KMS-11 (cell line): Measurements from ENCODE around the gene DCBLD1.

ENCODE experiments used
- H2AFZ ChIP-seq: fragments of 200-600 bp; sonication (generic); 2 replicates; pipeline ENCODE4 v1.6.1; 2016; ENCODE audit warnings: antibody characterized with exemption, mixed run types, low read depth
- H3K27ac ChIP-seq: fragments of 200-600 bp; sonication (generic); 2 replicates; pipeline ENCODE4 v1.6.1; 2016; ENCODE audit warnings: mild to moderate bottlenecking, mixed run types
- H3K27me3 ChIP-seq: fragments of 200-600 bp; sonication (generic); 2 replicates; pipeline ENCODE4 v1.6.1; 2017; ENCODE audit warnings: mild to moderate bottlenecking, low read depth, mixed run types, moderate library complexity; ENCODE audit not compliant: insufficient read depth
- H3K36me3 ChIP-seq: fragments of 200-600 bp; sonication (generic); 2 replicates; pipeline ENCODE4 v1.6.1; 2017; ENCODE audit warnings: mild to moderate bottlenecking, mixed run types; ENCODE audit not compliant: insufficient read depth
- H3K4me1 ChIP-seq: fragments of 200-600 bp; sonication (generic); 2 replicates; pipeline ENCODE4 v1.6.1; 2016; ENCODE audit warnings: mild to moderate bottlenecking, low read depth, mixed run types; ENCODE audit not compliant: poor library complexity, severe bottlenecking
- H3K4me2 ChIP-seq: fragments of 200-600 bp; sonication (generic); 2 replicates; pipeline ENCODE4 v1.7.0; 2016; ENCODE audit warnings: mild to moderate bottlenecking, mixed run types
- H3K4me3 ChIP-seq: fragments of 200-600 bp; sonication (generic); IDR thresholded peaks from 2 replicates; pipeline ENCODE4 v1.6.1; 2017; ENCODE audit warnings: low read depth, low read length, mixed read lengths; ENCODE audit not compliant: insufficient read depth
- H3K79me2 ChIP-seq: fragments of 200-600 bp; sonication (generic); 2 replicates; pipeline ENCODE4 v1.6.1; 2016; ENCODE audit warnings: low read depth, mixed run types; ENCODE audit not compliant: insufficient read depth
- H3K9ac ChIP-seq: fragments of 200-600 bp; sonication (generic); 2 replicates; pipeline ENCODE4 v1.6.1; 2016; ENCODE audit warnings: mild to moderate bottlenecking, mixed run types
- H4K20me1 ChIP-seq: fragments of 200-600 bp; sonication (generic); 2 replicates; pipeline ENCODE4 v1.6.1; 2016; ENCODE audit warnings: mild to moderate bottlenecking, mixed run types; ENCODE audit not compliant: insufficient read depth
- CTCF ChIP-seq: fragments of 200-600 bp; sonication (generic); conservative IDR thresholded peaks from 2 replicates; pipeline ENCODE4 v1.6.1; 2017; ENCODE audit warnings: low read depth, mild to moderate bottlenecking, antibody characterized with exemption, low read length, moderate library complexity, mixed read lengths

DCBLD1 gene

GRCh38 chr6:117555262-117555849 lies 72.9 kb downstream of the DCBLD1 start:
- Histone ChIP-seq H3K4me3 (no peak overlapping the region), H3K36me3 (no peaks in the 10 kb centered on the region), H3K4me2 (no peak overlapping the region), H3K79me2 (no peaks in the 10 kb centered on the region), H3K4me1 (peaks cover 15% of the 10 kb centered on the region), H2AFZ (no peak overlapping the region), H3K27ac (no peak overlapping the region), H3K9ac (no peak overlapping the region), H3K27me3 (no peaks in the 10 kb centered on the region), H4K20me1 (no peaks in the 10 kb centered on the region)
- TF ChIP-seq CTCF, result no peak

GRCh38 chr6:117555882-117556498 lies 73.5 kb downstream of the DCBLD1 start:
- H4K20me1 ChIP-seq, result no peaks in the 10 kb centered on the region
- no peaks in the 10 kb centered on the region for H3K36me3 ChIP-seq
- H3K4me3 ChIP-seq, result no peak overlapping the region
- H3K9ac ChIP-seq, result no peak overlapping the region
- H3K27ac ChIP-seq, result no peak overlapping the region
- no peaks in the 10 kb centered on the region for H3K27me3 ChIP-seq
- TF ChIP-seq CTCF, result peak; percentile 74
- no peak overlapping the region for H3K4me2 ChIP-seq
- no peak overlapping the region for H2AFZ ChIP-seq
- H3K4me1 ChIP-seq, result peaks cover 15% of the 10 kb centered on the region
- no peaks in the 10 kb centered on the region for H3K79me2 ChIP-seq

GRCh38 chr6:117557951-117558350 lies 75.5 kb downstream of the DCBLD1 start:
- H2AFZ ChIP-seq, result no peak overlapping the region
- H3K9ac ChIP-seq, result no peak overlapping the region
- H3K4me3 ChIP-seq, result no peak overlapping the region
- no peak overlapping the region for H3K4me2 ChIP-seq
- H3K27ac ChIP-seq, result no peak overlapping the region
- no peaks in the 10 kb centered on the region for H3K36me3 ChIP-seq
- no peaks in the 10 kb centered on the region for H3K79me2 ChIP-seq
- TF ChIP-seq CTCF, result no peak
- no peaks in the 10 kb centered on the region for H4K20me1 ChIP-seq
- peaks cover 15% of the 10 kb centered on the region for H3K4me1 ChIP-seq
- no peaks in the 10 kb centered on the region for H3K27me3 ChIP-seq

GRCh38 chr6:117558818-117559217 lies 76.3 kb downstream of the DCBLD1 start:
- no peaks in the 10 kb centered on the region for H3K36me3 ChIP-seq

More at GRCh38 chr6:117558818-117559217, 76.3 kb downstream of the DCBLD1 start:
- H4K20me1 ChIP-seq, result no peaks in the 10 kb centered on the region
- H3K79me2 ChIP-seq, result no peaks in the 10 kb centered on the region
- no peak overlapping the region for H3K9ac ChIP-seq
- H3K4me2 ChIP-seq, result no peak overlapping the region
- no peak overlapping the region for H3K4me3 ChIP-seq
- no peak overlapping the region for H3K27ac ChIP-seq
- no peak overlapping the region for H2AFZ ChIP-seq
- no peaks in the 10 kb centered on the region for H3K27me3 ChIP-seq
- peaks cover 15% of the 10 kb centered on the region for H3K4me1 ChIP-seq
- TF ChIP-seq CTCF, result no peak
